Suppressor macrophage treated with lipopolysaccharide for 4 hours (primary cell): ENCODE measurements around the gene RASA3.

ENCODE experiments used
- DNase-seq: peaks from one replicate; pipeline ENCODE4 v3.0.0-alpha.2; 2020

The RASA3 gene

GRCh38 chr13:114063545-114064449, 68.6 kb downstream of the RASA3 start:
- peak; percentile 93 for DNase-seq

DNA sequence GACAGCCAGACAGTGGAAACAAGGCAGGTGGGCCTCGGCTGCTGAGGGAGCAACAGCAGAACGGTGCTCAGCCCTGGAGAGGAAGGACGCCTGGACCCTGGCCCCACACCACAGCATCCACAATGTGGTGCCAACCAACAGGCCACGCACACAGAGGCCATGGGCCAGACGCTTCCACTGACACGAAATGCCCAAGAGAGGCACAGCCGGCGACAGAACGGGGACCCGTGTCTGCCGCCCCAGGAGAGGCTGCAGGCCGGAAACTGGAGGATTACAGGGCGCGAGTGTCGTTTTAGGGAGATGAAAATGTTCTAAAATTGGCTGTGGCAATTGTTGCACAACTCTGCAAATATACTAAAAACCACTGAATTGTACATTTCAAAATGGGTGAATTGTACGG, 69.7 kb downstream of the RASA3 start:
- DNase-seq, result no peak

GRCh38 chr13:114062341-114062740, 70.1 kb downstream of the RASA3 start:
- no peak for DNase-seq

DNA sequence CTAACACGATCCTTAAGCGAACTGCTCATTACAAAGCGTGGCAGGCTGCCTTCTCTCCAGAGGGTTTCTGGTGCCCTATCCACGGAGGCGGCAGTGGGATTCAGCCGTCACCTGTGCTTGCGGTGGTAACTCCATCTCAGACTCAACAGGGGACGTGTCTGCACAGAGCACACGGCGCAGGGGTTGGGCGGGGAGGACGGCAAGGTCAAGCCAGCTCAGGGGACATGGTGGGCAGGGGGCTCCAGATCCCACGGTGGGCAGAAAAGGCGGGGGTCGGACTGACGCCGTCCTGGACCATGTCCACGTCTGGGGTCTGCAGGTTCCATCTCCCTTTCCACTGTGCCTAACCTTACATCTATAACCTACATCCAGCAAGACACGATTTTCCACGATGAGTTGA, 70.7 kb downstream of the RASA3 start:
- no peak for DNase-seq

GRCh38 chr13:114061047-114061446, 71.4 kb downstream of the RASA3 start:
- no peak for DNase-seq

GRCh38 chr13:114059946-114060860, 72.2 kb downstream of the RASA3 start:
- no peak for DNase-seq

- no peak for DNase-seq
Measured at GRCh38 chr13:114059428-114059827, 73.0 kb downstream of the RASA3 start.

DNA sequence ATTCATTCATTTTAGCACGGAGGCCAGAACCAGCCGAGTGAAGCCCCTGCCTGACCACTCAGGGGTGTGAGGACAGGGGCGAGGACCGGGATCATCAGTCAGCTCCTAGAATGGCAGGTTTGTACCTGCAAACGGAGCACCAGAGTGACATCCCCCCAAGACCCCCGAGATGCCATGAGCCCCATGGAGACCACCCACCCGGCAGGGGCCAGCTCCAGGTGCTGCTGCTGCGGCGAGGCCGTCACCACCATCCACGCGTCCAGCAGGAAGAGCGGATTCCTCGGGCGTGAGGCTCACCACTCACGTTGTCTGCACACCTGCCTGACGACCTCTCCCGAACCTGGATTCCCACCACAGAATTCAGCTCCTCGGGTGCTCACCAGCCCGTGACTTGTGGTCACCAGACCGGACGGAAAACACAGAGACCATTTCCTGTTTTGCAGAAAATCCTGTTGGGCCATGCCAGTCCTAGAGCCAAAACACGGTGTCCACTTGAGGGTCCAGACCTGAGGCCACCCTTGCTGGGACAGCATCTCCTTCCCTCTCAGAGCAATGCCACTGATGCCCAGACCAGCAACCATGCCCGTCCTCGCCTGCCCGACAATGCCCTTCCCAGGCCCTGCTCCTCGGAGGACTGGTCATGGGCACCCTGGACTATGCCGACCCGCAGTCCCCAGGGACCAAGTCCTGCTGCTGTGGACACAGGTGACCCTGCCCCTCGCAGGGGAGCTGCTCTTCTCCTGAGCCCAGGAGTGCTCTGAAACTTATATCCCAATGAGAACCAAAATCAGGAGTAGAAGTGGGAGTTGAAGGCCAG, 74.2 kb downstream of the RASA3 start:
- no peak for DNase-seq

DNA sequence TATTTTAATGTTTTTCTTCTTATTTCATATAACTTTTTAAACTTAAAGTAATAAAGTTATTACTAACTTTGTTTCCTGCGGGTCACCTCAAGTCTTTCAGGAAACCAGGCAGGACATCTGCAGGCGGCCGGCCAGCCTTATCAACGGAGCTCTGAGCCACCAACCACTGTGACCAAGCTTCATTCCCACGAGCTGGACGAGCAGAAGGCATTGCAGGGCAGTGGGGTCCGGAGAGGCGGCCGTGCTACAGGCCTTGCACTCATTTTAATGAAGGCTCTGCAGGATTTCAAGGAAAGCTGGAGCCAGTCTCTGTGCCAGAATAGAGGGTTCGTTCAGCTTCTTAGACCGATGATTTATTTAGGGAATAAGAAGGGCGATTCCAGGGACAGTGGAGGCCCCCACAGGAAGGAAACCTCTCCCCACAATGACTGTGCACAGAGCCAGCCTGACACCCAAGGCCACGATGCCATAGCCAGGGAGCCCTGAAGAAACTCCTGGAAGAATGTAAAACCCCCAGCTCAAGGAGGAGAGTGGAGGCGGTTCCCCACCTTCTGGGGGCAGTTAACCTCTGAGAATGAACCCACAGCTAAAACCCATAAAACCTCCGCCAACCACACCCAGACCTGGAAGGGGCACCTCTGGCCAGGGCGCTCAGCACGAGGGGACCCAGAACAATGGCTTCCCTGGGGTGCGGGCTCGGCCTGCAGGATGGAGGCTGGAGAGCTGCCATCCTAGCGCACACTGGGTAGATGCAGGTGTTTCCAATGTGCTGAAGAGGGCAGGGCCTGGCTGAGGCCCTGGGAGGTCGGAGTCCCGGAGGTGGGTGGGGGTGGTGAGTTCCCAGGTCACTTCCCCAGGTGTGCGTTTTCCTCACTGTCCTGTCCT, 75.0 kb downstream of the RASA3 start:
- no peak for DNase-seq

DNA sequence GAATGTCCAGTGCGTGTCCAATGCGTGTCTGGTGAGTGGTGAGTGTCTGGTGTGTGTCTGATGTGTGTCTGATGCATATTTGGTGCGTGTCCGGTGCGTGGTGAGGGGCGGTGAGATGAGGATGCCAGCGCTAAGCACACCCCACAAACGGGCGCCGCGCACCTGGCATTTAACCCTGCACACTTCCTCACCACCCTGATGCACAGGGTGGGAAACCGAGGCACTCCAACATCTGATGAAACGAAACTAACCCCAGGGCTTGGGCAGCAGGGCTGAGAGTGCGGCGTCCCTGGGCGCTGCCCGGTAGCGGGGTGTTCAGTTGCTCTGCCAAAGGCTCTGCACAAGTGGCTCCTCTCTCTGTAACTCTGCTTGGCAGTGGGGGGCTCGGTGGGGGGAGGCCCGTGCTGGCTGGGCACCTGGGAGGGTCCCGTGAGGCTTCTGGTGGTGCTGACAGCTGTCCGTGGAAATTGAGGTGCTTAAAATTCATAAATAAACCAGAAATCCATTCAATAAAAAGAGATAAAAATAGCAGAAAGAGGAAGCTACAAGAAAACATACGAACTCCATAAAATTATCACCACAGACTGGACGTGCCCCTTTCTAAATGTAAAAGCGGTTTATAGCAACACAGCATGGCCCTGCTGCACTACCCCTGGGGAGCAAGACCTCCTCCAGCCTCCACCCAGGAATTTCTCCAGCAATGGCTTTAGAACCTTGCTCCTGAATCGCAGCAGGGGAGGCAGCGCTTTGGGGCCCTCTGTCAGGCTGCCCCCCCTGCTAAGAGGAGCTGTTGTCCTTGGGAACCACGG, 76.0 kb downstream of the RASA3 start:
- DNase-seq, result no peak

- DNase-seq, result no peak
Measured at GRCh38 chr13:114055766-114056165, 76.7 kb downstream of the RASA3 start.

DNA sequence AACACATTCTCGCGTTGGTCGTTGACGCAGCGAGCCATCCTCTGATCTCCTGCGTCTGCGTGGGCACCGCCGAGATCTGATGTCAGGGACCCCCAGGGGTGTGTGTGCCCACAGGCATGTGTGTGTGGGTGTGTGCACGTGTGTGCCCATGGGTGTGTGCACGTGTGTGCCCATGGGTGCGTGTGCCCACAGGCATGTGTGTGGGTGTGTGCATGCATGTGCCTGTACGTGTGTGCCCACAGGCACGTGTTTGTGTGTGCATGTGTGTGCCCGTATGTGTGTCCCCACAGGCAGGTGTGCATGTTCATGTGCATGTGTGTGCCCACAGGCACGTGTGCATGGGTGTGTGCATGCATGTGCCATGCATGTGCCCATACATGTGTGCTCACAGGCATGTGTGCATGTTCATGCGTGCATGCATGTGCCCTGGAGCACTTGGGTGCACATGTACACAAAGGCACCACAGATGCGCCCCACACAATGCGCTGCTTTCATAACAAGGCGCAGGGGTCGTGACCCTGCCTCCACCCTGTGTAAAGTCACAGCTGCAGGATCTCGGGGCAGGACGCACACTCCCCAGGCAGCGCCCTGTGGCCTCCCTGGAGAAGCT, 77.5 kb downstream of the RASA3 start:
- no peak for DNase-seq

DNA sequence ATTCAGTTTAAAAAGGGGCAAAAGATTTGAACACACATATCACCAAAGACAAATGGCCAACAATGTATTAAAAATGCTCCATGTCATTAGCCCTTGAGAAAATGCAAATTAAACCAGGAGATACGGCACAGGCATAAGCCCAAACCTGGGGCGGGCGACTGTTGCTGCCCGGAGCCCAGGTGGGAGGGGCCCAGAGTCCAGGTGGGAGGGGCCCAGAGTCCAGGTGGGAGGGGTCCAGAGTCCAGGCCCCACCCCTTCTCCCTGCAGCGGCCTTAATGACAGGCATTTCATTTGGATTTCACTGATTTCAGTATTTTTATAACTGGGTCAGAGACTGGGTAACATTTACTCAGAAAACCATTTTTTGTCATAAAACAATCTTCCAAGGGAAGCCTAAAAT, 78.2 kb downstream of the RASA3 start:
- DNase-seq, result no peak

DNA sequence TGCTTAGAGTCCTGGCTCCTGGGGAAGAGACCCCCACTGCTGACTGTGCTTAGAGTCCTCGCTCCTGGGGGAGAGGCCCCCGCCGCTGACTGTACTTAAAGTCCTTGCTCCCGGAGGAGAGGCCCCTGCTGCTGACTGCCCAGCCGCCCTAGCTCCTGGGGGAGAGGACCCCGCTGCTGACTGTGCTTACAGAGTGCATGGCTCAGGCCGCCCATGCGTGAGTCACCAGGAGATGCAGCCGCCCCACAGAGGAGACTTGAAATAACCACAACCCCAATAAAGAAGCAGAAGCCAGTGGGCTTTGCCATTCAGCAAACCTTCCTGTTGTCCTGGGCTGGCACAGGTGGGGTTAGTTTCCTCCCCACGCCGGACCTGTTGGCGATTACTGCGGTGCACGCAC, 79.4 kb downstream of the RASA3 start:
- DNase-seq, result peak; percentile 61

DNA sequence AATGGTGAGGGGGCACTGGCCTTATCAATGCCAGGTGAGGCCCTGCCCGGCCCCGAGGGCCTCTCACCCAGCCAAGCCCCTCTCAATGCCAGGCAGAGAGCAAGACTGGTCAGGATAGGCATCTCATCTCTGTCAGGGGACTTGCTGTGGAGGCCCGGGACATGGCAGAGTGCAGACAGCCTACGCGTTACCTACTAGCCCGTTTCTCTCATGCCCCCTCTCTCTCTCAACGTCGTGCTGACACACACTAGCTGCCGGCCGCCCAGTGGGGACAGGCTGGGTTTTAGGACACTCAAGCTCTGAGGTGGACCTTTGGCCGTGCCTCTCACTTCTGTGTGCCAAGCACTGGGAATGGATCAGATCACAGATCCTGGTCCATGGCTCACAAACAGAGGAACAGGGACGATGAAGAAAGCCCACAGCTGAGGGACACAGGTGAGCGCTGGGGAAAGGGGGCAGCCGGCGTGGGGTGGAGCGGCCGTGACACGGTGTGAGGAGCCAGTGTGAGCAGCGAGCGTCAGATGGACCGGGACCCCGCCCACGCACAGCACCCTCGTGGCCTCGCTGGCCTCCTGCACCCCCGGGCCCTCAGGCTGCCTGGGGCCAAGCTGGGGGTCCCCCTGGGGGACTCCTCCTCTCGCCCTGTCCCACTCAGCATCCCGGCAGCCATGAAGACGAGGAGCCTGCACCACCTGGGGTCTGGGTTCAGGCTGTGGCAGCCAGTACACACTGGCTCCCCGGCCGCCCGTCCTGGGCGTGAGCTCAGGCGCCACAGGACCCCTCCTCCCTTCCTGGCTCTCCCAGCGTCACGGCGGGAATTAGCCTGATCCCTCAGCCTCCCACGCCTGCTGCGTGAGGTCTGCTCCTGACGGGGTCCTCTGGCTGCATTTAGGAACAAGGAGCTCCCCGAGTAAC, 81.6 kb downstream of the RASA3 start:
- DNase-seq, result no peak

GRCh38 chr13:114049626-114050101, 82.8 kb downstream of the RASA3 start:
- no peak for DNase-seq

- DNase-seq, result no peak
Measured at GRCh38 chr13:114049026-114049425, 83.4 kb downstream of the RASA3 start.

GRCh38 chr13:114048443-114048842, 84.0 kb downstream of the RASA3 start:
- DNase-seq, result no peak

GRCh38 chr13:114047358-114047881, 85.0 kb downstream of the RASA3 start:
- DNase-seq, result no peak
